ENCODE results near the gene REEP3.

REEP3 gene

GRCh38 chr10:63629363-63630084 is 108.3 kb downstream of the REEP3 start:
- no peaks in the 10 kb centered on the region for H3K36me3 ChIP-seq
- H3K27me3 ChIP-seq: no peaks in the 10 kb centered on the region
- peak overlapping the region; percentile 94 to 98 for H3K27ac ChIP-seq
- peak overlapping the region; percentile 60 to 78 for H3K4me3 ChIP-seq
- H3K9me3 ChIP-seq: no peaks in the 10 kb centered on the region
- intact Hi-C loops (cut with DNase I; ENCODE audit: low total_unique reads): loop anchor here (5.0 to 10.0 kb wide), 4 partner anchors 83 to 462 kb away; partner anchors contain the start of gene JMJD1C
- DNase-seq: peak; percentile 97 to 98
- TF ChIP-seq CTCF (IDR thresholded peaks at IDR 0.05): peak; percentile 66 to 77
- H3K4me1 ChIP-seq: peaks cover 0 to 24% (median 16%) of the 10 kb centered on the region in 4 donors

GRCh38 chr10:63630085-63630930 is 109.1 kb downstream of the REEP3 start:
- Histone ChIP-seq H3K9me3 (no peaks in the 10 kb centered on the region), H3K4me1 (peaks cover 0 to 24% (median 16%) of the 10 kb centered on the region in 4 donors), H3K36me3 (no peaks in the 10 kb centered on the region), H3K27me3 (no peaks in the 10 kb centered on the region), H3K4me3 (peak overlapping the region; percentile 60 to 78), H3K27ac (peak overlapping the region; percentile 94 to 98)
- intact Hi-C loops (cut with DNase I; ENCODE audit: low total_unique reads): loop anchor here (5.0 kb wide), 1 partner anchor 82 kb away; no protein-coding TSS in a partner anchor
- TF ChIP-seq CTCF (IDR thresholded peaks at IDR 0.05): no peak
- peak; percentile 87 to 96 for DNase-seq

DNA sequence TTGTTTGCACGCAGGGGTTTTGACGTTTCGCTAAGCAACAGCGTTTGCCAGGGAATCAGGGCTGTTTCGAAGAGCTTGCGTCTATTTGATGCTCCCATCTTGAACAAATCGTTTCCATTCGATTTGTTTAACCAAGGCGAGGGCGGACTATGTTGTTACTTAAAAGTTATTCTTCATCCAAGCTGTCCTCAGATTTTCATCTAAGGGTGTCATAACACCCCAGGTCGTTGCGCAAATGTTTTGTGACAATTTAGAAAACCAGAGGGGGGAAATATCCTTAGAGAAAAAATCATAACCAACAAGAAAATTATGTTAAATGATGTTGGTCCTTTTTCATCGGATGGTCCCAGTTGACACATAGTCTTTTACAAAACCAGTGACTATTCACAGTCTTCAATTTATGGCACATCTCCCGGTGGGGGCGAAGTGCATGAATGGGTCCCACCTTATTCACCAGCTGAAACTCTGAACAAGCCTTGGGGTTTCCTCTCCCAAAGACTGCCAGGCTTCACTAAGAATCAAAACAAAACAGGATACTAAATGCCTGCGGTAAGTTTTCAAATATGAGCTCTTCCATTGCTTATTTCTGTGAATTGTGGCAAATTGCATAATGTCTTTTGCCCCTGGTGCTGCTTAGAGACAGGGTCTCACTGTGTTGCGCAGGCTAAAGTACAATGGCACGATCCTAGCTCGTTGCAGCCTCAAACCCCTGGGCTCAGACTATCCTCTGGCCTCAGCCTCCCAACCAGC is 109.9 kb downstream of the REEP3 start:
- Histone ChIP-seq H3K27ac (peak overlapping the region; percentile 94 to 98), H3K4me1 (peaks cover 0 to 24% (median 16%) of the 10 kb centered on the region in 4 donors), H3K27me3 (no peaks in the 10 kb centered on the region), H3K9me3 (no peaks in the 10 kb centered on the region), H3K4me3 (peak overlapping the region; percentile 60 to 78), H3K36me3 (no peaks in the 10 kb centered on the region)
- intact Hi-C loops (cut with DNase I; ENCODE audit: low total_unique reads): loop anchor here (5.0 kb wide), 1 partner anchor 81 kb away; no protein-coding TSS in a partner anchor
- DNase-seq: no peak
- no peak for TF ChIP-seq CTCF (IDR thresholded peaks at IDR 0.05)

GRCh38 chr10:63631991-63632390 is 110.8 kb downstream of the REEP3 start:
- Histone ChIP-seq H3K9me3 (no peaks in the 10 kb centered on the region), H3K27me3 (no peaks in the 10 kb centered on the region), H3K4me1 (peaks cover 0 to 24% (median 16%) of the 10 kb centered on the region in 4 donors), H3K4me3 (no peak overlapping the region), H3K27ac (peak overlapping the region; percentile 94 to 98), H3K36me3 (no peaks in the 10 kb centered on the region)
- intact Hi-C loops (cut with DNase I; ENCODE audit: low total_unique reads): loop anchor here (5.0 kb wide), 1 partner anchor 80 kb away; no protein-coding TSS in a partner anchor
- no peak for TF ChIP-seq CTCF (IDR thresholded peaks at IDR 0.05)
- DNase-seq: no peak
